HG03460 (cell line): ENCODE measurements around the gene TRIM24.
"Not testable (repeated sequence)": the region's sequence is repeated elsewhere in the genome, so short reads cannot be mapped to it uniquely, and the experiment has no call there.

Experiments
- ATAC-seq: cut with Tn5 transposase; IDR thresholded peaks from one replicate; pipeline ENCODE4 v1.9.1; 2021; ENCODE audit not compliant: unreplicated experiment

The TRIM24 gene

GRCh38 chr7:138460176-138460648, at the start of gene TRIM24:
TRIM24 (plus strand) TSS chr7:138460259; CDS start chr7:138460549, 290 bp downstream.
- ATAC-seq: peak; percentile 69

GRCh38 chr7:138412077-138412476, 48.0 kb upstream of the TRIM24 start:
- not testable (repeated sequence) for ATAC-seq

GRCh38 chr7:138412921-138413320, 47.1 kb upstream of the TRIM24 start:
- not testable (repeated sequence) for ATAC-seq

- no peak for ATAC-seq
Measured at GRCh38 chr7:138417078-138417700, 42.9 kb upstream of the TRIM24 start.

- ATAC-seq: no peak
Measured at GRCh38 chr7:138417764-138418163, 42.3 kb upstream of the TRIM24 start.

- ATAC-seq: not testable (repeated sequence)
Measured at GRCh38 chr7:138418403-138418802, 41.7 kb upstream of the TRIM24 start.

GRCh38 chr7:138425026-138425425, 35.0 kb upstream of the TRIM24 start:
- ATAC-seq: no peak

GRCh38 chr7:138429577-138430250, 30.3 kb upstream of the TRIM24 start:
- no peak for ATAC-seq

GRCh38 chr7:138431517-138431916, 28.5 kb upstream of the TRIM24 start:
- ATAC-seq: no peak

GRCh38 chr7:138433583-138434443, 26.2 kb upstream of the TRIM24 start:
- ATAC-seq: no peak

- no peak for ATAC-seq
Measured at GRCh38 chr7:138434597-138435019, 25.5 kb upstream of the TRIM24 start.

GRCh38 chr7:138435231-138435919, 24.7 kb upstream of the TRIM24 start:
- no peak for ATAC-seq

GRCh38 chr7:138436388-138436787, 23.7 kb upstream of the TRIM24 start:
- no peak for ATAC-seq

GRCh38 chr7:138440460-138440859, 19.6 kb upstream of the TRIM24 start:
- no peak for ATAC-seq

- no peak for ATAC-seq
Measured at GRCh38 chr7:138442822-138443221, 17.2 kb upstream of the TRIM24 start.

GRCh38 chr7:138449580-138449979, 10.5 kb upstream of the TRIM24 start:
- no peak for ATAC-seq

GRCh38 chr7:138455609-138456008, 4.5 kb upstream of the TRIM24 start:
- ATAC-seq: no peak

GRCh38 chr7:138456220-138456619, 3.8 kb upstream of the TRIM24 start:
- no peak for ATAC-seq

GRCh38 chr7:138458576-138459412, 1.3 kb upstream of the TRIM24 start:
- no peak for ATAC-seq
